Activated CD8-positive, alpha-beta memory T cell treated with anti-CD3 and anti-CD28 coated beads for 48 hours (primary cell): Measurements from ENCODE around the gene PDE10A.

Experiments used
- DNase-seq, 3 experiments: peaks; one replicate each; pipeline ENCODE4 v3.0.0-alpha.2; 2020; ENCODE audit warnings: low read depth in 2 of 3, low spot score in 2 of 3

Gene PDE10A

GRCh38 chr6:165426892-165427291 is 236.1 kb downstream of the PDE10A start:
- no peak for DNase-seq

GRCh38 chr6:165422192-165422591 is 240.8 kb downstream of the PDE10A start:
- DNase-seq = no peak

- DNase-seq = no peak
Observed at GRCh38 chr6:165417278-165417865, 245.7 kb downstream of the PDE10A start.

- DNase-seq = no peak
Observed at GRCh38 chr6:165404697-165405096, 258.3 kb downstream of the PDE10A start.

- no peak for DNase-seq
Observed at GRCh38 chr6:165404296-165404695, 258.7 kb downstream of the PDE10A start.

GRCh38 chr6:165403006-165403595 is 259.9 kb downstream of the PDE10A start:
- DNase-seq = no peak

- no peak for DNase-seq
Observed at GRCh38 chr6:165401092-165401491, 261.9 kb downstream of the PDE10A start.

- DNase-seq = no peak
Observed at GRCh38 chr6:165390475-165390874, 272.6 kb downstream of the PDE10A start.

- DNase-seq = no peak
Observed at GRCh38 chr6:165389534-165389933, 273.5 kb downstream of the PDE10A start.

GRCh38 chr6:165383323-165383722 is 279.7 kb downstream of the PDE10A start:
- DNase-seq = no peak

- no peak for DNase-seq
Observed at GRCh38 chr6:165376100-165376499, 286.9 kb downstream of the PDE10A start.

GRCh38 chr6:165365371-165365770 is 297.7 kb downstream of the PDE10A start:
- no peak for DNase-seq

- no peak for DNase-seq
Observed at GRCh38 chr6:165345700-165346099, 317.3 kb downstream of the PDE10A start.

- no peak for DNase-seq
Observed at GRCh38 chr6:165340532-165340931, 322.5 kb downstream of the PDE10A start.

GRCh38 chr6:165325609-165326008 is 337.4 kb downstream of the PDE10A start:
- DNase-seq = no peak

- DNase-seq = no peak
Observed at GRCh38 chr6:165321555-165322145, 341.4 kb downstream of the PDE10A start.

- DNase-seq = no peak
Observed at GRCh38 chr6:165321150-165321549, 341.9 kb downstream of the PDE10A start.

- DNase-seq = no peak
Observed at GRCh38 chr6:165317723-165318122, 345.3 kb downstream of the PDE10A start.

- DNase-seq = no peak
Observed at GRCh38 chr6:165308926-165309731, 353.9 kb downstream of the PDE10A start, which contains the start of gene C6orf118. Gene C6orf118 (minus strand): TSS chr6:165309605. CDS start chr6:165309586, 19 bp downstream.

- no peak for DNase-seq
Observed at GRCh38 chr6:165306955-165307354, 356.1 kb downstream of the PDE10A start.

- DNase-seq = no peak
Observed at GRCh38 chr6:165301372-165302246, 361.4 kb downstream of the PDE10A start.
